ENCODE measurements around the gene GALNTL6. TPM values are rescaled to one million over a fixed set of nuclear protein-coding genes. Genes with fewer than 3 reads are reported as not detected.

The GALNTL6 gene
- total RNA-seq, 2 donors from 2014 or later = 0.19 to 0.20 TPM

GRCh38 chr4:172232966-172233365 lies 419.8 kb downstream of the GALNTL6 start:
- Histone ChIP-seq H3K27ac (no peak overlapping the region), H3K9me3 (no peaks in the 10 kb centered on the region), H3K4me1 (no peaks in the 10 kb centered on the region), H3K9ac (ENCODE audit: low read depth in 2 of 2, low read length in 2 of 2) (no peak overlapping the region), H3K4me3 (no peak overlapping the region), H3K36me3 (no peaks in the 10 kb centered on the region), H3K27me3 (no peaks in the 10 kb centered on the region)
- intact Hi-C loops (cut with DNase I) = no loop called here
- no peak for DNase-seq
- TF ChIP-seq CTCF (IDR thresholded peaks at IDR 0.05) = no peak

GRCh38 chr4:172243551-172243950 lies 430.3 kb downstream of the GALNTL6 start:
- DNase-seq = no peak
- TF ChIP-seq CTCF (IDR thresholded peaks at IDR 0.05) = no peak
- intact Hi-C loops (cut with DNase I) = no loop called here
- Histone ChIP-seq H3K27ac (no peak overlapping the region), H3K9me3 (no peaks in the 10 kb centered on the region), H3K36me3 (no peaks in the 10 kb centered on the region), H3K9ac (ENCODE audit: low read depth in 2 of 2, low read length in 2 of 2) (no peak overlapping the region), H3K27me3 (no peaks in the 10 kb centered on the region), H3K4me3 (no peak overlapping the region), H3K4me1 (no peaks in the 10 kb centered on the region)

GRCh38 chr4:172245516-172245915 lies 432.3 kb downstream of the GALNTL6 start:
- intact Hi-C loops (cut with DNase I) = no loop called here
- no peak overlapping the region for H3K4me3 ChIP-seq
- H3K36me3 ChIP-seq = no peaks in the 10 kb centered on the region
- no peak for DNase-seq
- no peak for TF ChIP-seq CTCF (IDR thresholded peaks at IDR 0.05)
- H3K9me3 ChIP-seq = no peaks in the 10 kb centered on the region
- no peaks in the 10 kb centered on the region for H3K27me3 ChIP-seq
- no peak overlapping the region for H3K9ac ChIP-seq (ENCODE audit: low read depth in 2 of 2, low read length in 2 of 2)
- no peak overlapping the region for H3K27ac ChIP-seq
- no peaks in the 10 kb centered on the region for H3K4me1 ChIP-seq

- H3K4me3 ChIP-seq = no peak overlapping the region
- DNase-seq = no peak
- H3K9ac ChIP-seq (ENCODE audit: low read depth in 2 of 2, low read length in 2 of 2) = no peak overlapping the region
- no peak for TF ChIP-seq CTCF (IDR thresholded peaks at IDR 0.05)
- H3K36me3 ChIP-seq = no peaks in the 10 kb centered on the region
- intact Hi-C loops (cut with DNase I) = no loop called here
- no peaks in the 10 kb centered on the region for H3K4me1 ChIP-seq
- H3K27me3 ChIP-seq = no peaks in the 10 kb centered on the region
- no peak overlapping the region for H3K27ac ChIP-seq
- no peaks in the 10 kb centered on the region for H3K9me3 ChIP-seq
Measured at GRCh38 chr4:172253409-172253808, 440.2 kb downstream of the GALNTL6 start.

- Histone ChIP-seq H3K36me3 (no peaks in the 10 kb centered on the region), H3K4me1 (no peaks in the 10 kb centered on the region), H3K27ac (no peak overlapping the region), H3K4me3 (no peak overlapping the region), H3K27me3 (no peaks in the 10 kb centered on the region), H3K9me3 (no peaks in the 10 kb centered on the region), H3K9ac (ENCODE audit: low read depth in 2 of 2, low read length in 2 of 2) (no peak overlapping the region)
- no peak for TF ChIP-seq CTCF (IDR thresholded peaks at IDR 0.05)
- no peak for DNase-seq
- intact Hi-C loops (cut with DNase I) = no loop called here
Measured at GRCh38 chr4:172256820-172257219, 443.6 kb downstream of the GALNTL6 start.

GRCh38 chr4:172270397-172270796 lies 457.2 kb downstream of the GALNTL6 start:
- no peak overlapping the region for H3K27ac ChIP-seq
- DNase-seq = no peak
- H3K9ac ChIP-seq (ENCODE audit: low read depth in 2 of 2, low read length in 2 of 2) = no peak overlapping the region
- intact Hi-C loops (cut with DNase I) = no loop called here
- TF ChIP-seq CTCF (IDR thresholded peaks at IDR 0.05) = no peak
- no peaks in the 10 kb centered on the region for H3K27me3 ChIP-seq
- H3K9me3 ChIP-seq = no peaks in the 10 kb centered on the region
- H3K4me3 ChIP-seq = no peak overlapping the region
- H3K4me1 ChIP-seq = no peaks in the 10 kb centered on the region
- no peaks in the 10 kb centered on the region for H3K36me3 ChIP-seq
